GM19397 (cell line): ENCODE data around the gene RAB11FIP2.
A peak's percentile ranks its signal among the peaks of the same experiment; 100 is the strongest.

Experiments used
- ATAC-seq: cut with Tn5 transposase; IDR thresholded peaks from one replicate; pipeline ENCODE4 v1.9.1; 2021; ENCODE audit warnings: mild to moderate bottlenecking, moderate library complexity; ENCODE audit not compliant: unreplicated experiment

The RAB11FIP2 gene

DNA sequence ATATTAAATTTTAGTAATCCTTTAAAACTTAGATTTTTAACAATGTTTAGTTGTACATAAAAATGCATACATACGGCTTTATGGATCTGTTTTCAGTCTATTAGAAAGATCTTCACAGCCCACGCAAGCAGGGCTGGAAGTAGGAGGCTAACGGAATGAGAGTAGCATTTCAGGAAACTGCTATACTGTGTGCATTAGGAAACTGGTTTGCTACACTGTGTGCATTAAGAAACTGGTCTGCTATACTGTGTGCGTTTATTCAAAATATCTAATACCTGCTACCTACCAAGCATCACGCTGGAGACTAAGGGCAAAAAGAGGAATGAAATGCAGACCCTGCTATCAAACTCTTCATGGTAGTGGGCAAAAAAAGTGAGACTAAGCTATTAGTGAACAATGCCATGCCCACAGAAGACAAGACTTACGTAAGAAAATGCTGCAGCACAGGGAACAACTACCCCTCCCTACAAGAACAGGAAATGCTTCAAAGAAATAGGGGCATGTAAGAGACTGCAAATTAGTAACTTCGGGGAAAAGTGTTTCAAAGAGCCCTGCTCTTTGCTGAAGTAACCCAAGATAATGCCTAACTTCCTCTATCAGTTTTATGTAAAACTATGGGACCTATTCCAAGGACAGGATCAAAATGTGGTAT lies 11.3 kb downstream of the RAB11FIP2 start:
- ATAC-seq: no peak

DNA sequence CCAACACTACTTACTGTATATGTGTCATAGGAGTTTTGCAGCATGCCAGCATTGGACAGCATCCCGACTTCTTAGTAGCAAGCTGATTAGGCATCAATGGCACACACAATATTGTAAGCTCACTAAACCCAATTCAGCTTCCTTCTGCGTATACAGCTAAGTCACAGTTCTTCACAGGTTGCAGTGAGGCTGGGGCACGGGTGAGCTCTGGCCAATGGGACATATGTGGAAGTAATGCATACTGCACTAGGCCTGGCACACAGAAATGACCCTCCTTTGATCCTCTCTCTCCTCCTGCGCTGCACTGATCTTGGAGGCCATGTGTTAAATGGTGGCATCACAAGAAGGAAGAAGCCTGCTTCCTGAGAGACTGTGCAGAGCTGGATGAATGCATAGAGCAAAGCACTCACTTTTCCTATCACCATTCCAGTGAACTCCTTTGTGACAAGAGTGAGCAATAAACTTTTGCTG lies 11.9 kb downstream of the RAB11FIP2 start:
- no peak for ATAC-seq

DNA sequence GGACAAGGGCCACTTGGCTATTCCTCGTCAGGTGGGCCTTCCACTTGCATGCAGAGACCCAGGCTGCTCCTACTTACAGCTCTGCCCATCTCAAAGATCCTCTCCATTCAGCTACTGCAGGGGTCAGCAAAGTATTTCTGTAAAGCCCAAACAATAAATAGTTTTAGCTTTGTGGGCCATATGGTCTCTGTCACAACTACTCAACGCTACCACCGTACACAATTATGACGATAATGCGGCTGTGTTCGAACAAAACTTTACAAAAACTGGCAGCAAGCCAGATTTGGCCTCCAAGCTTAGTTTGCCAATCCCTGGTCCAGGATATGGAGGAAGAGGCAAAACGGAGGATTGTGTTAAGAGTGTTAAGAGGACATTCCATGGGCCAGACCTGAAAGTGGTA lies 12.8 kb downstream of the RAB11FIP2 start:
- ATAC-seq: no peak

DNA sequence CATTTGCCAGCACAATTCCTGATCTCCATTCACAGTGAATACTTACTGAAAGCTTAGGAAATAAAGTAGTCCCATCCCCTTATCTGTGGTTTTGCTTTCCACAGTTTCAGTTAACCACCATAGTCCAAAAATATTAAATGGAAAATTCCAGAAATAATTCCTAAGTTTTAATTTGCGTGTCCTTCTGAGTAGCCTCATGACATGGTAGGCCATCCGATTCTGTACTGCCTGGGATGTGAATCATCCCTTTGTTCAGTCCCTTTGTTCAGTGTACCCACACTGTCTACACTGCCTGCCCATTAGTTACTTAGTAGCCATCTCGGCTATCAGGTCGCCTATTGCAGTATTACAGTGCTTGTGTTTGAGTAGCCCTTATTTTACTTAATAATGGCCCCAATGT lies 14.2 kb downstream of the RAB11FIP2 start:
- no peak for ATAC-seq

DNA sequence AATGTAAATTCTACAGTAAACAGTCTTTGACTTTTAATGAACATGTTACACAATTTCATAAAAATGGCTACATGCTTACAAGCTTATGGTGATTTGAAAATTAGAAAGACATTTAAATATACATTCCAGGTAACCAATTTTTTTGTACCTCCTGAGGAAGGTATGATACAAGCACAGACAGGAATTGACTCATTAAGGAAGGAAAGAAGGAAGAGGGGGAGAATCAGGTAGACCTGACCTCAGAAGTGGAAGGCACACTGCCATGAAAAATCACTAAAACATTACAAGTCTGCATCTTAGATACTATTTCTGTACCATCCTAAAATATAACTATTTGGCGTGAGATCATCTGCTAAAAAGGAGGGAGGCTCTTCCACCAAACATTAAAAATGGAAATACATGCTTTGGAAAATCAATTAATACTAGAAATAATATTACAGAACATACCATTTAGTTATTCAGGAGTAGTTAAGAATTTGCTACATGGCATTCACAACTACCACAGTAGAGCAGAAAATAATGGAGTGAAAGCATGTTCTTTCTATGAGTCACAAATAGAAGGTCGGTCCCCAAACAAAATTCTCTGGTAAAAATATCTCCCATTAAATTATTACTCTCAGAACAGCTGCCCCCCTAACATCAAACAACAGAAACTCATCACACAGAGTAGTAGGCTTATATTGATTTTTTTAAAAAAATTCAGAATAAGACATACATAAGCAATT lies 15.2 kb downstream of the RAB11FIP2 start:
- ATAC-seq: no peak

DNA sequence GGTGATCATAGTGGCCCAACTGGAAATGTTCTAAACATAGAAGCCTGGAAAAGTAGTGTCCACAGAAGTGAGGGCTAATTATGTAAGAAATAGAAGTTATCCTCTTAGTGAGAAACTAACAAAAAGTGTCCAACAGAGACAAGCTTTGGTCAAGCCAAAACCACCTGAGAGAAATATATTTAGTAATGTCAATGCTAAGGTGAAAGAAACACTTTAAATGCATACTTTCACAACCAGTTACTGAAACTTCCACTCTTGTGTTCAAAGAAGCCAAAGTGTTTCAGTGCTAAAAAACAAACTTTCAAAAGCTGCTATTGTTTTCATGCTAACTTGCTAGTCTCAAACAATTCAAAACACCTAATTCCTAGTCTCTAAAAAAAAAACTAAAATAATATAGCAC lies 18.1 kb downstream of the RAB11FIP2 start:
- ATAC-seq: peak; percentile 86

DNA sequence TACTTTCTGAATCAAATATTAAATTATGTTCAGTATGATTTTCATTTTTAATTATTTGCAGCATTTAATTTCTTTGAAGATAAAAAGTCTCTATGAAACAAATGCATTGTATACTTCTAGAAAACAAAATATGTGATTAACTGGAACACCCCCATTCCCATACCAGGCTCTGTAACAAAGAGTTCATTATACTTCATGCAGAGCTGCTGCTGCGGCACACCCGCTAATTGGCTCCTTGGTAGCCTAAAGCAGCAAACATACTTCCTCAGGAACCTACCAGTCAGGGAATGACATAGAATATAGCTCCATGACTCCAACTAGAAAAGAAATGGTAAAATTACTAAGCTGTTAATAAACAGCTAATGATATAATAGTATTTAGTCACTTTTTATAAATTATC lies 19.3 kb downstream of the RAB11FIP2 start:
- ATAC-seq: no peak

DNA sequence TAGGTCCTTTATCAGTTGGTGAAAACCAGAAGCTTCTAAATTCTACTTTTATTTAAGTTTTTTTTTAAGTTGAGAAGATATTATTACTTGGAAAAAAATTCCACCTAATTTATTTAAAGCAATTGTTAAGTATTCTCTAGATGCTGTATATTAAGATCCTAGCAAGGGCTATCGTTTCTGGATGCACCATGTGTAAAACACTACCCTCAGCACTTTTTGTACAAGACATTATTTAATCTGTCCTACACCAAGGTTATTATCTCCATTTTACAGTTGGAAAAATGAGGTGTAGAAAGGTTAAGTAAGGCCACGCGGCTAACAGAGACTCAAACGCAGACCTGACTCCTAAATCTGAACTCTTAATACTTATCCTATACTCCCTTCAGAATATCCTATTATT lies 19.8 kb downstream of the RAB11FIP2 start:
- no peak for ATAC-seq

DNA sequence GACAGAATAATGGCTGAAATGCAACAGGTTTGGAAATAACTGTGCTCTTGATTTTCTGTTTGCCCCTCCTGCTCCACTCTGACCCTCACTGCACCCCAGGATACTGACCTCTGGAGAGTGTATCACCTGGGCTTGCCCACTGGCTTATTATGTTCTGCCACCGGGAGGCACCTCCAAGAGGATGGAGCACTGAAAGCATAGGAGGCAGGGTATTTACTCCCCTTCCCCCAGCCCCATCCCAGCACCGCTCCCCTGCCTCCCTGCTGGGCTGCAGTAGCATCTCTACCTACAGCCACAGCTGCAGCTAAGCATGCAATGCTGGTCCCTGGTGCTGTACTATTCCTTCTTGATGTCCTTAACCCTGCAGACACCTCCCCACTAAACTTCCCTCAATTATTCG lies 26.4 kb downstream of the RAB11FIP2 start:
- ATAC-seq: no peak

DNA sequence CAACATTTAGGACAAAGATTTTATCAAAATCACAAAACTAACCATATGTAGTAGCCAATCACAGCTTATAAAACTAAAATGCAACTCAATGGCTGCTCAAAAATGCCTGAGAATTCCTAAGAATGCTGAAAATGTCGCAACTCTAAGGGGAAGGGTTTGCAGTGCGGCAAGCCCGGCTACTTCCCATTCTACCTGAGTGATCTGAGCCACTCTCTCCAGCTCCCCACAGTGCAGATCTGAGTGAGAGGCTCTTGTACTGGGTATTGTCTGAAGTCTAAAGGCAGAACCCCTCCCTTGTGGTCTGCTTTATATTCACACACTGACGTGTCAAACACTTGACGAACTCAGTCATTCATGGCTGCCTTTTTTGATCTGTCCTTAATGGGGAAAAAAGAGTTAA lies 28.9 kb downstream of the RAB11FIP2 start:
- ATAC-seq: no peak

DNA sequence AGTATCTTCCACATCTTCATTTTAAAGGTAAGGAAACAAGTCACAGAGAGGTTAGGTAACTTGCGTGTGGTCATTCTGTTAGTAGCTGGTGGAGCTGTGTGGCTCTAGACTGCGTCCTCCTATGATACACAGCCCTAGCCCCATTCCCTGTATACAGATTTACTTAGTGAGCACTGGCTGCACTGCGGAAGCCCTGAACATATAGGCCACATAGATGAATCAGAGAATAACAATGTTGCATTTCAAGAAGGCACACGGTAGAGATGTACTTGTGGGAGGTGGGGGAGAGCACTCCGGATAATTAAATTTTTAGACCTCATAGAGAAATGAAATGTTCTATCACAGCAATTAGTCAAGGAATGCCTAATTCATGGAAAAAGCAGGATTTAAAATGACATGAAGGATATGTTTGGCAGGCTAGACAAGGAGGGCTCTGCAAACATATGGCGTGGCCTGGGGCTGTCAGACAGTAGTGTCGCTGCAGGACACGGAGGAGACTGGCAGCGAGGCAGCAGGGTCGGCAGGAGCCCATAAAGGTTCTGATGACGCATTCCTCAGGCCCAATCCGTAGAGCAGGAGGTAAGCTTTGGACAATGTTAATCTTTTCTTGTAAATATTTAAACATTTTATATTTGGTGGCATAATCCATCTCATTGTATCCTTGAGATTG lies 29.5 kb downstream of the RAB11FIP2 start:
- ATAC-seq: no peak

DNA sequence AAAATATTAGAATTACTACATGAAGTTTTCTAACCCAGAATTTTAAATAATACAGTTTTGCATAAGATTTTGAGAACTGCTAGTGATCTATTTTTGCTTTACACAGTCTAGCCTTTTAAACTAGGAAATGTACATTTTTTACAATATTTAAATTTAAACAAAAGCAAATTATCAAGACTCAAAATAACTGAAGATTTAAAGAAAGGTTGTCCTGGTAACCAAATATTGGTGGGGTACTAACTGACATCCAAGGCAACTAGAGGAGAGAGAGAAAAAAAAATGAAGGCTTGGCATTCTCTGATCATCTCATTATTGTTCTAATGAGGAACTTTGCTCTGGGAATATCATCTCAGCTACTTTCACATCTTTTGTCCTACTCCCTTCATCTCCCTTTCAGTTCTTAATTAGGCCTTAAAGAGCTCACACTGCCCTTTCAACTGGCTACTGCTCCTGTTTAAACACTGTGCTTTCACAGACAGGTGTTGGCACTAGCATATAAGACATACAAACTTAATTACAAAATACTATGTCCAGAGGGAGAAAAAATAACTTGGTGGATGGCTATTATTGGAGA lies 33.7 kb downstream of the RAB11FIP2 start:
- ATAC-seq: no peak

DNA sequence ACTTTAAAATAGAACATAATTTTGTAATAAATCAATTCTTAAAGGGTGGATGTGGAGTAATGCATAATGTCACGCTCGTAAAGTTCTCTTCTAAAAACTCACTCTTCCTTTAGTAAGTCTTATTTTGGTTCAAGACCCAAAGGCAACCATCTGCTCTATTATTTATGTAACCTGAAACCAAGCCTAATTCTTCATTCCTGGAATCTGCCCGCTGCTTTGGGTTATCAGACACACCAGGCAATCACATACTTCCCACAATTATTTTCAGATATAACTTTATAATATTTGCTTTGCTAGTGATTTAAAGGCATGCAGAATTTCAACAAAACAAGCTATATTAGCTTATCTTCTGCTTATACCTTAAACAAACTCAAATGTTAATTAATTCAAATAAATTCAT lies 39.0 kb downstream of the RAB11FIP2 start:
- no peak for ATAC-seq

DNA sequence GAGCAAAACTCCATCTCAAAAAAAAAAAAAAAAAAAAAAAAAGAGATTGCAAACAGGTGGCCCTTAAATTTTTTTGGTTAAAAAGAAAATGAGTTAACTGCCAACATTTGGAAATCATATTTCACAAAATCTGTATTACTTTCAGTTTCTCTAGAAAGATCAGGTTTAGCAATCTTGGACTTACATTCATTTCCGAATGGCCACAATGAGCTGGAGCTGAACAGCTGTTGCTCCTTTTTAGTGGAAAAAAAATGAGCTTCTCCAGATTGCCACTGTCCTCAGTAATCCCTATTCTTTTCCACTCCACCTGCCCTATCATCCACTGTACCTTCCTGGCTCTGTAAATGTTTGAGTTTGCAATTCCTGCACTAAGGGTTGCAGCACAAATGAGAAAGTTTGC lies 43.6 kb downstream of the RAB11FIP2 start:
- ATAC-seq: no peak

DNA sequence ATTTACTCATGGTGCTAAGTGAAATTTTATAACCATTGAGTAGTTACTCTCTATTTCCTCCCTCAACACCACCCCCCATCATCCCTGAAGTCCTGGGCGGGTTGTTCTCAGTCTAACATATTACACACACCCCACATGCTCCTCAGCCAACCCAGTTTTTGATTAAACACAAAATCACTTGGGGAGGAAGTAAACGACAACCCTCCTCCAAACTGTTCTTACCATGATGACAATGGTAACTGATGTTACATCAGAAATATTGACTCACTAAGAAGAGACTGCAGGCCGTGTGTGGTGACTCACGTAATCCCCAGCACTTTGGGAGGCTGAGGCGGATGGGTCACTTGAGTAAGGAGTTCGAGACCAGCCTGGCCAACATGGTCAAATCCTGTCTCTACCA lies 44.2 kb downstream of the RAB11FIP2 start:
- no peak for ATAC-seq

DNA sequence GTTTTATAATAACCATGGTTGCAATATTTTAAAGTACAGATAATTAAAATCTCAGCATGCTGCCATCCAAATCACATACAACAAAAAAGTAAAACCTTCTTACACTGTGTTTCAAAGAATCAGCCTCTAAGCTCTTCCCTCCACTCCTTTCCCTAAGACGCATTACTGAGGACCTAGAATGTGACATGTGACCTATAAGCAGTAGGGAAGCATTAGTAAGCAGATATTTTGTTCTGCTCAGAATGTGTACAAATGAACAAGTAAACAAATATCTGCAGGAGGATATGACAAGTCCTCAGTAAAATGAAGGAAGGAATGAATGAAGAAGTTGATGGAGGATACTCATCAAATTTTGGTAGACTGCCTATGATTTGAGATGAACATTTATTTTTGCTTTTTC lies 49.1 kb downstream of the RAB11FIP2 start:
- ATAC-seq: no peak

DNA sequence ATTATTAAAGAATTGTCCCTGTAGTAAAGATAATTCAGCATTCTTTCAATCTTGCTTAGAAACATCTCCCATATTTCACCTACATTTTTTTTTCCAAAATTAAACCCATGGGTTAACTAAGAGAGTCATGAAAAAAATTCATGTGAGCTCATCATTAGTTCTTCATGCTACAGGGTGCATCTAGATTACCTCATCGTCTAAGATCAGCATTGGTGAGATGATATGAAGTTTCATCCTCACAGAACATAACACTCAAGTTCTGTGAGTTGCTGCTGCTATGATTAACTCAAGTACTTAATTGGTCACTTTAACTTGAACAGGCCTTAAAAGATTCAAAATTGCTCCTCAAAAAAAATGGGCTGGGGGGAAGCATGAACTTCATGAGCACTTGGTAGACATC lies 50.0 kb downstream of the RAB11FIP2 start:
- no peak for ATAC-seq

DNA sequence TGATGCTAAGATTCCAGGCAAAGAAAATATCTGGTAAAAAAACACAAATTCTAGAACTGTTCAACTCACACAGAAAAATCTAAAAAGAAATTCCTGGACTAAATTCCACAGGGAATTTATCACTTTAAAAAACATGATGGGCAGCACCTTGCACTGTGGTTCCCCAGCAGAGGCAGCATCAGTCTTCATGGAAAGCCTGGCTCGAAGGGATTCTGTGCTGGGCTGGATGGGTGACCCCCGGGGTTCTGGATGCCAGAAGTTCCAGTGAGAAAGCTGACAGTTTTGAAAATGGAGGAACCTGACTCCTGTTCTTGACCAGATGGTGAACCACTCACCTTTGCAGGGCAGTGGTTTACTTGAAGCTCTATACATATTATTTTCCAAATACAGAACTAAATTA lies 52.0 kb downstream of the RAB11FIP2 start:
- no peak for ATAC-seq

DNA sequence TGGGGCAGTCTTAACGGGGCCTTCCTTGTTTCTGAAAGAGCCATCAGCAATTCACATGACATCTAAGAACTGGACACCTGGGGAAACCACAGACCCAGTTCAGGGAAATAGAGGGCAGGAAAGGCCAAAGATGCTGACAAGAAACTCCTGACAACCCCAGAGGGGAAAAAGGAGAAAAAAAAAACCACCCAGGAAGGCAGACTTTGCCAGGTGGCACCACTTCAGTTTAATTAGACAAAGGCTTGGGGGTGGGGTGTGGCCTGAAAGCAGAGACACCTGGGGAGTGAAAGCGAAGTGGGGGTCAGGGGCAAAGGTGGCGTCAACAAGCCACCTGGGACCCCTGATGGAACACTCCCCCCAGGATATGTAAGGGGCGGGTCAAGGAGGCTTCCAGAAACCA lies 53.6 kb downstream of the RAB11FIP2 start:
- ATAC-seq: no peak

DNA sequence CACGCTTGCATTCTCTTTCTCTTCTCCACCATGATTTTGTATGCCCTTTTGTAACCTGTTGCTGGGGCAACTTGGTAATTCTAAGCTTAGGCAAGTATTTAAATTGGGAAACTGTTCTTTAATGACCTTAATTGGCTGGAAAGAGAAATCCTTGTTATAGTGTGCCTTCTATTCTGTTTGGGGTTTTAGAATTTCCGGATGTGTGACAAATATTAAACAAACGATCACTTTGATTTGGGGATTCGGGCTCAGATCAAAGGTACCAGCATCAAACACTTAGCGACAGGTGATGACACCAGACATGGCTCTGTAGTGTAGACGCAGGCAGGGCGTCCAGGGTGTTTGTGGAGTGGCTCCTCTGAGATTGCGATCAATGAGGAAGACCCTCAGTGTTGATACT lies 55.0 kb downstream of the RAB11FIP2 start:
- ATAC-seq: no peak

DNA sequence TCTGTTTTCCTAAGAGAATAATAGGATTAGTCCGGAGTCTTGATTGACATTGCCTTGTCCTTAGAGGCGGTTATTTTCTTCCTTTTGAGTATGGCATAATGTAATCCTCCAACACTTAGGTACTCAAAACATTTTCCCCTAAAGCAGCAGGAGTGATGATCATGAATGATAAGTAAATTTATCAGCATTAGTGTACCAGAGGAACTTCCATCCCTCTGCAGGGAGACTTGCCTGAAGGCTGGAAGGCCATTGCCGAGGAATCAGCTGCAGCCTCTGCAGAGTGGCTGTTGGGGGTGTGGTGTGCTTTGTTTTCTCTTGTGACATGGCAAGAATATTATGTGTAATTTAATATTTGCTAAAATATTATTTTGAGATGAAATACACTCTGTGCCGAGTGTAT lies 56.8 kb downstream of the RAB11FIP2 start:
- ATAC-seq: no peak

DNA sequence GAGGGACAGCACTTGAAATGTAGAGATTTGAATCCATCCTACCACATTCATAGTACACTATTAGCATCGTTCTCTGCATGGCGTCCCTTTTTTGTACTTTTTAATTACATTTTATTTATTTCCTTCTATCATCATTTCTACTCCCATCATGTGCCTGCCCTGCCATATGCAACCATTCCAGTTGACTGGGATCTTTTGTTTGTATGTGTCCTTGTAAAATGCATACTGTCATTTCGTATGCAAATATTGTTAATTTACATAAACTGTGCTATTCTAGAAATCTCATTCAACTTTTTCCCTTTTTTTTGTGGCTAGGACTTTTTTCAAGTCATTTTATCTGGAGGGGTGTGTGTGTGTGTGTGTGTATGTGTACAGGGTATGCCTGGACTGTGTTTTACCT lies 57.9 kb downstream of the RAB11FIP2 start:
- ATAC-seq: no peak
